Neural cell (in vitro differentiated cells): Measurements from ENCODE around the gene SOAT2. TPM values are rescaled to one million over a fixed set of nuclear protein-coding genes. Genes with fewer than 3 reads are reported as not detected.

Experiments
- H2AFZ ChIP-seq: fragments of 200-600, 300-800 bp; sonication (generic), shearing (Covaris generic); 2 replicates; pipeline ENCODE4 v1.6.0; 2014; ENCODE audit warnings: low read depth, mild to moderate bottlenecking, antibody characterized with exemption, low read length, moderate library complexity
- H3F3A ChIP-seq: fragments of 200-600 bp; shearing (Covaris generic); 2 replicates; pipeline ENCODE4 v1.6.1; 2016; ENCODE audit warnings: mild to moderate bottlenecking, moderate library complexity, mixed read lengths, antibody characterized with exemption, low read length; ENCODE audit not compliant: insufficient read depth, poor library complexity, severe bottlenecking
- H3K27ac ChIP-seq: fragments of 200-600, 300-800 bp; sonication (generic), shearing (Covaris generic); 2 replicates; pipeline ENCODE4 v1.5.1; 2014; ENCODE audit warnings: mild to moderate bottlenecking, low read length, moderate library complexity
- H3K27me3 ChIP-seq: fragments of 300-800, 200-600 bp; sonication (generic), shearing (Covaris generic); 2 replicates; pipeline ENCODE4 v1.6.0; 2014; ENCODE audit warnings: mild to moderate bottlenecking, low read depth, low read length, moderate library complexity; ENCODE audit not compliant: insufficient read depth
- H3K36me3 ChIP-seq: fragments of 300-800, 200-600 bp; sonication (generic), shearing (Covaris generic); 2 replicates; pipeline ENCODE4 v1.5.1; 2014; ENCODE audit warnings: mild to moderate bottlenecking, antibody characterized with exemption, low read length, moderate library complexity; ENCODE audit not compliant: insufficient read depth
- H3K4me2 ChIP-seq: fragments of 300-800, 200-600 bp; sonication (generic), shearing (Covaris generic); 2 replicates; pipeline ENCODE4 v1.6.0; 2014; ENCODE audit warnings: mild to moderate bottlenecking, low read length
- H3K4me3 ChIP-seq: fragments of 300-800, 200-600 bp; sonication (generic), shearing (Covaris generic); 2 replicates; pipeline ENCODE4 v1.5.1; 2014; ENCODE audit warnings: mild to moderate bottlenecking, low read length, moderate library complexity
- H3K79me2 ChIP-seq: fragments of 200-600 bp; shearing (Covaris generic); replicated peaks from 2 replicates; pipeline ENCODE4 v1.6.0; 2014; ENCODE audit warnings: mild to moderate bottlenecking, low read length, moderate library complexity; ENCODE audit not compliant: insufficient read depth
- H3K9ac ChIP-seq: fragments of 300-800, 200-600 bp; sonication (generic), shearing (Covaris generic); 2 replicates; pipeline ENCODE4 v1.6.1; 2016; ENCODE audit warnings: mild to moderate bottlenecking, low read length, mixed read lengths
- H3K9me2 ChIP-seq: fragments of 200-600 bp; shearing (Covaris generic); 2 replicates; pipeline ENCODE4 v1.6.1; 2016; ENCODE audit warnings: mild to moderate bottlenecking, low read length, mixed read lengths; ENCODE audit not compliant: insufficient read depth
- H3K9me3 ChIP-seq: fragments of 200-600, 300-800 bp; sonication (generic), shearing (Covaris generic); 2 replicates; pipeline ENCODE4 v1.6.1; 2016; ENCODE audit warnings: mild to moderate bottlenecking, mixed run types, low read length, moderate library complexity, mixed read lengths
- H4K20me1 ChIP-seq: fragments of 200-600 bp; shearing (Covaris generic); 2 replicates; pipeline ENCODE4 v1.6.1; 2016; ENCODE audit warnings: mild to moderate bottlenecking, mixed run types; ENCODE audit not compliant: insufficient read depth
- CTCF ChIP-seq: fragments of 450-650 bp; IDR thresholded peaks from 2 replicates; pipeline ENCODE4 v1.5.1; 2014; ENCODE audit warnings: antibody characterized with exemption, mild to moderate bottlenecking, moderate library complexity; ENCODE audit not compliant: poor library complexity, severe bottlenecking
- EP300 ChIP-seq: fragments of 450-650 bp; conservative IDR thresholded peaks from 2 replicates; pipeline ENCODE4 v1.6.1; 2014; ENCODE audit warnings: antibody characterized with exemption, mild to moderate bottlenecking, moderate library complexity; ENCODE audit not compliant: poor library complexity, severe bottlenecking
- EZH2 ChIP-seq: fragments of 200-600, 300-800 bp; shearing (Covaris generic), sonication (generic); IDR thresholded peaks from 2 replicates; pipeline ENCODE4 v1.6.1; 2014; ENCODE audit warnings: antibody characterized with exemption, low read length, borderline replicate concordance, mild to moderate bottlenecking; ENCODE audit not compliant: insufficient read depth, poor library complexity, severe bottlenecking
- MXI1 ChIP-seq: fragments of 450-650 bp; conservative IDR thresholded peaks from 2 replicates; pipeline ENCODE4 v1.6.1; 2014; ENCODE audit warnings: antibody characterized with exemption, mild to moderate bottlenecking; ENCODE audit not compliant: poor library complexity, severe bottlenecking
- POLR2AphosphoS5 ChIP-seq: IDR thresholded peaks from 2 replicates; pipeline ENCODE4 v1.6.1; 2012
- RAD21 ChIP-seq: fragments of 450-650 bp; conservative IDR thresholded peaks from 2 replicates; pipeline ENCODE4 v1.6.1; 2014; ENCODE audit warnings: antibody characterized with exemption, mild to moderate bottlenecking, moderate library complexity
- REST ChIP-seq: IDR thresholded peaks from 2 replicates; pipeline ENCODE4 v1.6.1; 2012; ENCODE audit warnings: borderline replicate concordance
- SMC3 ChIP-seq: fragments of 450-650 bp; conservative IDR thresholded peaks from 2 replicates; pipeline ENCODE4 v1.6.1; 2014; ENCODE audit warnings: antibody characterized with exemption, mild to moderate bottlenecking, moderate library complexity; ENCODE audit not compliant: poor library complexity
- TAF1 ChIP-seq: IDR thresholded peaks from 2 replicates; pipeline ENCODE4 v1.6.1; 2012; ENCODE audit warnings: low read depth
- polyA plus RNA-seq: library from polyadenylated mRNA; depleted of rRNA; stranded (reverse); fragments of >200 nt; gene quantifications from 2 replicates; pipeline ENCODE4 v1.2.3, GENCODE V29; 2014

SOAT2 gene
- polyA plus RNA-seq, 1 donor from 2014 or later: not detected

- H3K4me3 ChIP-seq: no peak overlapping the region
- H3K27ac ChIP-seq: no peak overlapping the region
- no peak for TF ChIP-seq POLR2AphosphoS5
Measured at GRCh38 chr12:53090105-53090504, 13.2 kb upstream of the SOAT2 start.

GRCh38 chr12:53090554-53090953, 12.7 kb upstream of the SOAT2 start:
- H3K79me2 ChIP-seq: no peaks in the 10 kb centered on the region
- no peaks in the 10 kb centered on the region for H3K27me3 ChIP-seq
- no peaks in the 10 kb centered on the region for H4K20me1 ChIP-seq
- no peaks in the 10 kb centered on the region for H3K9me3 ChIP-seq
- H2AFZ ChIP-seq: no peak overlapping the region
- TF ChIP-seq SMC3 (no peak), MXI1 (no peak), RAD21 (no peak), EZH2 (no peak), POLR2AphosphoS5 (no peak), CTCF (no peak), TAF1 (no peak), REST (no peak), EP300 (no peak)
- H3K27ac ChIP-seq: no peak overlapping the region
- no peaks in the 10 kb centered on the region for H3K36me3 ChIP-seq
- no peak overlapping the region for H3K4me2 ChIP-seq
- H3K9me2 ChIP-seq: no peaks in the 10 kb centered on the region
- H3K4me3 ChIP-seq: no peak overlapping the region
- H3K9ac ChIP-seq: no peak overlapping the region
- H3F3A ChIP-seq: no peaks in the 10 kb centered on the region

More at GRCh38 chr12:53090105-53090504, 13.2 kb upstream of the SOAT2 start:
- Histone ChIP-seq H3K27me3 (no peaks in the 10 kb centered on the region), H2AFZ (no peak overlapping the region), H3K79me2 (no peaks in the 10 kb centered on the region), H4K20me1 (no peaks in the 10 kb centered on the region), H3K36me3 (no peaks in the 10 kb centered on the region), H3K9me2 (no peaks in the 10 kb centered on the region), H3K9me3 (no peaks in the 10 kb centered on the region), H3F3A (no peaks in the 10 kb centered on the region), H3K4me2 (no peak overlapping the region), H3K9ac (no peak overlapping the region)

- Histone ChIP-seq H3K9me2 (no peaks in the 10 kb centered on the region), H3F3A (no peaks in the 10 kb centered on the region), H2AFZ (no peak overlapping the region), H3K9me3 (no peaks in the 10 kb centered on the region), H3K79me2 (no peaks in the 10 kb centered on the region), H3K27me3 (peaks cover 11% of the 10 kb centered on the region), H3K4me2 (no peak overlapping the region), H3K36me3 (no peaks in the 10 kb centered on the region), H3K27ac (no peak overlapping the region), H3K4me3 (no peak overlapping the region), H3K9ac (no peak overlapping the region), H4K20me1 (no peaks in the 10 kb centered on the region)
- TF ChIP-seq SMC3 (no peak), TAF1 (no peak), REST (no peak), EP300 (no peak), RAD21 (no peak)
Measured at GRCh38 chr12:53091756-53092155, 11.5 kb upstream of the SOAT2 start.
